ENCODE data around the gene ZYG11A. TPM values are rescaled to one million over a fixed set of nuclear protein-coding genes. Genes with fewer than 3 reads are reported as not detected.
A peak's percentile ranks its signal among the peaks of the same experiment; 100 is the strongest.

Gene ZYG11A
- total RNA-seq, 1 donor from 2014 or later: 0.12 TPM

GRCh38 chr1:52917156-52917555 is 74.6 kb downstream of the ZYG11A start:
- Mint-ChIP-seq H3K4me3 (no peak overlapping the region), H3K9me3 (no peaks in the 10 kb centered on the region), H3K27ac (no peak overlapping the region), H3K27me3 (no peaks in the 10 kb centered on the region), H3K4me1 (peaks cover 18% of the 10 kb centered on the region), H3K36me3 (ENCODE audit: low read depth) (no peaks in the 10 kb centered on the region)
- DNase-seq: no peak
- intact Hi-C loops (cut with micrococcal nuclease): no loop called here

- no peaks in the 10 kb centered on the region for H3K9me3 Mint-ChIP-seq
- intact Hi-C loops (cut with micrococcal nuclease): no loop called here
- H3K4me3 Mint-ChIP-seq: no peak overlapping the region
- no peaks in the 10 kb centered on the region for H3K27me3 Mint-ChIP-seq
- no peak for DNase-seq
- H3K36me3 Mint-ChIP-seq (ENCODE audit: low read depth): no peaks in the 10 kb centered on the region
- H3K4me1 Mint-ChIP-seq: peaks cover 19% of the 10 kb centered on the region
- H3K27ac Mint-ChIP-seq: no peak overlapping the region
Observed at GRCh38 chr1:52917581-52917980, 75.0 kb downstream of the ZYG11A start.

- no peak overlapping the region for H3K27ac Mint-ChIP-seq
- DNase-seq: no peak
- H3K9me3 Mint-ChIP-seq: no peaks in the 10 kb centered on the region
- H3K27me3 Mint-ChIP-seq: no peaks in the 10 kb centered on the region
- no peak overlapping the region for H3K4me3 Mint-ChIP-seq
- no peaks in the 10 kb centered on the region for H3K36me3 Mint-ChIP-seq (ENCODE audit: low read depth)
- intact Hi-C loops (cut with micrococcal nuclease): no loop called here
- H3K4me1 Mint-ChIP-seq: peaks cover 20% of the 10 kb centered on the region
Observed at GRCh38 chr1:52918201-52918600, 75.6 kb downstream of the ZYG11A start.

GRCh38 chr1:52919051-52919722 is 76.6 kb downstream of the ZYG11A start:
- no peaks in the 10 kb centered on the region for H3K27me3 Mint-ChIP-seq
- intact Hi-C loops (cut with micrococcal nuclease): no loop called here
- no peak overlapping the region for H3K4me3 Mint-ChIP-seq
- no peaks in the 10 kb centered on the region for H3K36me3 Mint-ChIP-seq (ENCODE audit: low read depth)
- H3K4me1 Mint-ChIP-seq: peaks cover 20% of the 10 kb centered on the region
- H3K9me3 Mint-ChIP-seq: no peaks in the 10 kb centered on the region
- H3K27ac Mint-ChIP-seq: no peak overlapping the region
- DNase-seq: no peak

GRCh38 chr1:52919723-52920483 is 77.3 kb downstream of the ZYG11A start:
- Mint-ChIP-seq H3K27me3 (no peaks in the 10 kb centered on the region), H3K36me3 (ENCODE audit: low read depth) (no peaks in the 10 kb centered on the region), H3K9me3 (no peaks in the 10 kb centered on the region), H3K4me3 (peak overlapping the region; percentile 86), H3K27ac (peak overlapping the region; percentile 1), H3K4me1 (peaks cover 20% of the 10 kb centered on the region)
- DNase-seq: peak; percentile 60
- intact Hi-C loops (cut with micrococcal nuclease): loop anchor here (2.0 to 10.0 kb wide), 3 partner anchors 193 to 865 kb away; partner anchors contain the start of genes BTF3L4, TXNDC12 and ZYG11B

- Mint-ChIP-seq H3K4me1 (peaks cover 20% of the 10 kb centered on the region), H3K9me3 (no peaks in the 10 kb centered on the region), H3K36me3 (ENCODE audit: low read depth) (no peaks in the 10 kb centered on the region), H3K27ac (peak overlapping the region; percentile 37), H3K27me3 (peaks cover 4% of the 10 kb centered on the region), H3K4me3 (peak overlapping the region; percentile 86)
- intact Hi-C loops (cut with micrococcal nuclease): loop anchor here (2.0 to 10.0 kb wide), 3 partner anchors 194 to 866 kb away; partner anchors contain the start of genes BTF3L4, TXNDC12 and ZYG11B
- no peak for DNase-seq
Observed at GRCh38 chr1:52920791-52921291, 78.3 kb downstream of the ZYG11A start.

- Mint-ChIP-seq H3K9me3 (no peaks in the 10 kb centered on the region), H3K4me3 (peak overlapping the region; percentile 88), H3K27ac (no peak overlapping the region), H3K36me3 (ENCODE audit: low read depth) (no peaks in the 10 kb centered on the region), H3K27me3 (peaks cover 6% of the 10 kb centered on the region), H3K4me1 (peaks cover 21% of the 10 kb centered on the region)
- DNase-seq: no peak
- intact Hi-C loops (cut with micrococcal nuclease): loop anchor here (2.0 to 10.0 kb wide), 3 partner anchors 89 to 871 kb away; partner anchors contain the start of genes BTF3L4, CPT2 and TXNDC12
Observed at GRCh38 chr1:52925571-52926005, 83.0 kb downstream of the ZYG11A start.

- H3K27me3 Mint-ChIP-seq: peaks cover 6% of the 10 kb centered on the region
- DNase-seq: no peak
- H3K36me3 Mint-ChIP-seq (ENCODE audit: low read depth): no peaks in the 10 kb centered on the region
- H3K4me1 Mint-ChIP-seq: peaks cover 18% of the 10 kb centered on the region
- intact Hi-C loops (cut with micrococcal nuclease): loop anchor here (2.0 to 10.0 kb wide), 3 partner anchors 88 to 872 kb away; partner anchors contain the start of genes BTF3L4, CPT2 and TXNDC12
- H3K9me3 Mint-ChIP-seq: no peaks in the 10 kb centered on the region
- peak overlapping the region; percentile 29 for H3K27ac Mint-ChIP-seq
- peak overlapping the region; percentile 88 for H3K4me3 Mint-ChIP-seq
Observed at GRCh38 chr1:52926864-52927211, 84.3 kb downstream of the ZYG11A start.

- Mint-ChIP-seq H3K4me1 (peaks cover 17% of the 10 kb centered on the region), H3K27me3 (peaks cover 6% of the 10 kb centered on the region), H3K36me3 (ENCODE audit: low read depth) (no peaks in the 10 kb centered on the region), H3K27ac (peak within 1 kb of the TSS; percentile 74), H3K4me3 (peak within 1 kb of the TSS; percentile 88), H3K9me3 (no peaks in the 10 kb centered on the region)
- DNase-seq: peak; percentile 95
- intact Hi-C loops (cut with micrococcal nuclease): loop anchor here (2.0 to 10.0 kb wide), 3 partner anchors 87 to 873 kb away; partner anchors contain the start of genes BTF3L4, CPT2 and TXNDC12
Observed at GRCh38 chr1:52927212-52928014, 84.9 kb downstream of the ZYG11A start, which contains the start of gene SCP2. Gene SCP2, plus strand, starts transcription at chr1:52927276. Its CDS starts 121 bp downstream, at chr1:52927397.

- intact Hi-C loops (cut with micrococcal nuclease): loop anchor here (5.0 to 10.0 kb wide), 2 partner anchors 269 to 873 kb away; partner anchors contain the start of genes BTF3L4, CPT2 and TXNDC12
- DNase-seq: no peak
- Mint-ChIP-seq H3K27ac (peak overlapping the region; percentile 74), H3K27me3 (peaks cover 6% of the 10 kb centered on the region), H3K4me3 (peak overlapping the region; percentile 88), H3K4me1 (peaks cover 15% of the 10 kb centered on the region), H3K9me3 (no peaks in the 10 kb centered on the region), H3K36me3 (ENCODE audit: low read depth) (no peaks in the 10 kb centered on the region)
Observed at GRCh38 chr1:52928015-52928404, 85.5 kb downstream of the ZYG11A start.

GRCh38 chr1:52929019-52929418 is 86.5 kb downstream of the ZYG11A start:
- Mint-ChIP-seq H3K27ac (no peak overlapping the region), H3K27me3 (peaks cover 6% of the 10 kb centered on the region), H3K4me1 (peaks cover 15% of the 10 kb centered on the region), H3K36me3 (ENCODE audit: low read depth) (no peaks in the 10 kb centered on the region), H3K4me3 (no peak overlapping the region), H3K9me3 (no peaks in the 10 kb centered on the region)
- intact Hi-C loops (cut with micrococcal nuclease): loop anchor here (5.0 to 10.0 kb wide), 2 partner anchors 268 to 874 kb away; partner anchors contain the start of genes BTF3L4, CPT2 and TXNDC12
- DNase-seq: no peak

GRCh38 chr1:52937433-52938182 is 95.0 kb downstream of the ZYG11A start:
- Mint-ChIP-seq H3K4me3 (no peak overlapping the region), H3K36me3 (ENCODE audit: low read depth) (peaks cover 3% of the 10 kb centered on the region), H3K27ac (no peak overlapping the region), H3K27me3 (no peaks in the 10 kb centered on the region), H3K9me3 (no peaks in the 10 kb centered on the region), H3K4me1 (no peaks in the 10 kb centered on the region)
- intact Hi-C loops (cut with micrococcal nuclease): no loop called here
- DNase-seq: no peak

- DNase-seq: no peak
- no peaks in the 10 kb centered on the region for H3K9me3 Mint-ChIP-seq
- H3K27ac Mint-ChIP-seq: no peak overlapping the region
- H3K36me3 Mint-ChIP-seq (ENCODE audit: low read depth): peaks cover 3% of the 10 kb centered on the region
- no peaks in the 10 kb centered on the region for H3K27me3 Mint-ChIP-seq
- H3K4me3 Mint-ChIP-seq: no peak overlapping the region
- intact Hi-C loops (cut with micrococcal nuclease): no loop called here
- H3K4me1 Mint-ChIP-seq: no peaks in the 10 kb centered on the region
Observed at GRCh38 chr1:52938183-52938451, 95.6 kb downstream of the ZYG11A start.
